Measurements from ENCODE around the gene DNAJB13. TPM values are rescaled to one million over a fixed set of nuclear protein-coding genes. Genes with fewer than 3 reads are reported as not detected.

Gene DNAJB13
- total and polyA plus RNA-seq, 3 experiments from 2014 or later, result 0.31 to 0.44 TPM; not detected in 1

GRCh38 chr11:74005721-74006517 is 55.1 kb downstream of the DNAJB13 start:
- Mint-ChIP-seq H3K4me3 (peak overlapping the region in 6 of 7 donors; percentile 69 to 88 (median 80)), H3K9me3 (no peaks in the 10 kb centered on the region), H3K27ac (peak overlapping the region; percentile 83 to 99 (median 92)), H3K4me1 (peaks cover 73 to 87% (median 81%) of the 10 kb centered on the region in 3 donors), H3K27me3 (peaks cover 0 to 2% of the 10 kb centered on the region in 2 donors), H3K36me3 (peaks cover 0 to 26% (median 16%) of the 10 kb centered on the region in 3 donors)
- no peaks in the 10 kb centered on the region for H3K9me3 ChIP-seq (ENCODE audit: low read length)
- H3K36me3 ChIP-seq (ENCODE audit: insufficient read depth, low read length), result no peaks in the 10 kb centered on the region
- H3K4me1 ChIP-seq (ENCODE audit: insufficient read depth, low read length), result peaks cover 78% of the 10 kb centered on the region
- DNase-seq, result no peak
- H3K27me3 ChIP-seq (ENCODE audit: insufficient read depth, low read length, poor library complexity, severe bottlenecking), result no peaks in the 10 kb centered on the region
- peak overlapping the region; percentile 52 for H3K27ac ChIP-seq (ENCODE audit: low read depth, low read length)
- POLR2A ChIA-PET, result interaction anchor here (0.5 to 3.1 kb wide), 12 partner anchors 9 to 125 kb away, joined by 3 to 23 read pairs (median 6); partner anchors contain the start of gene UCP2
- CTCF ChIA-PET, result interaction anchor here (0.9 to 2.0 kb wide), 12 partner anchors 10 to 48 kb away, joined by 3 to 29 read pairs (median 4); partner anchors contain the start of gene UCP2
- no peak overlapping the region for H3K4me3 ChIP-seq (ENCODE audit: low read length)

GRCh38 chr11:74006743-74007304 is 56.0 kb downstream of the DNAJB13 start:
- POLR2A ChIA-PET, result no interaction called here
- H3K36me3 ChIP-seq (ENCODE audit: insufficient read depth, low read length), result no peaks in the 10 kb centered on the region
- Mint-ChIP-seq H3K27me3 (peaks cover 0 to 2% of the 10 kb centered on the region in 2 donors), H3K27ac (peak overlapping the region; percentile 68 to 98 (median 88)), H3K4me1 (peaks cover 82 to 92% (median 90%) of the 10 kb centered on the region in 3 donors), H3K4me3 (peak overlapping the region in 2 of 7 donors; percentile 13 to 25), H3K9me3 (no peaks in the 10 kb centered on the region), H3K36me3 (peaks cover 0 to 19% (median 12%) of the 10 kb centered on the region in 3 donors)
- H3K27ac ChIP-seq (ENCODE audit: low read depth, low read length), result no peak overlapping the region
- no peak overlapping the region for H3K4me3 ChIP-seq (ENCODE audit: low read length)
- peaks cover 87% of the 10 kb centered on the region for H3K4me1 ChIP-seq (ENCODE audit: insufficient read depth, low read length)
- CTCF ChIA-PET, result no interaction called here
- H3K9me3 ChIP-seq (ENCODE audit: low read length), result no peaks in the 10 kb centered on the region
- no peaks in the 10 kb centered on the region for H3K27me3 ChIP-seq (ENCODE audit: insufficient read depth, low read length, poor library complexity, severe bottlenecking)
- no peak for DNase-seq

- peak overlapping the region; percentile 66 to 89 (median 82) for H3K27ac Mint-ChIP-seq
- peaks cover 0 to 14% (median 8%) of the 10 kb centered on the region in 3 donors for H3K36me3 Mint-ChIP-seq
- CTCF ChIA-PET, result interaction anchor here (1.0 to 1.5 kb wide), 4 partner anchors 23 to 43 kb away, joined by 3 to 4 read pairs (median 4); no protein-coding TSS in a partner anchor
- H3K9me3 Mint-ChIP-seq, result no peaks in the 10 kb centered on the region
- H3K36me3 ChIP-seq (ENCODE audit: insufficient read depth, low read length), result no peaks in the 10 kb centered on the region
- POLR2A ChIA-PET, result interaction anchor here (1.2 kb wide), 1 partner anchor 12 kb away, joined by 3 read pairs; no protein-coding TSS in a partner anchor
- peaks cover 86 to 97% (median 93%) of the 10 kb centered on the region in 3 donors for H3K4me1 Mint-ChIP-seq
- H3K4me3 ChIP-seq (ENCODE audit: low read length), result no peak overlapping the region
- no peaks in the 10 kb centered on the region for H3K27me3 ChIP-seq (ENCODE audit: insufficient read depth, low read length, poor library complexity, severe bottlenecking)
- no peak overlapping the region for H3K27ac ChIP-seq (ENCODE audit: low read depth, low read length)
- no peaks in the 10 kb centered on the region for H3K9me3 ChIP-seq (ENCODE audit: low read length)
- peak overlapping the region in 1 of 7 donors; percentile 44 for H3K4me3 Mint-ChIP-seq
- peaks cover 0 to 2% of the 10 kb centered on the region in 2 donors for H3K27me3 Mint-ChIP-seq
- H3K4me1 ChIP-seq (ENCODE audit: insufficient read depth, low read length), result peaks cover 97% of the 10 kb centered on the region
- no peak for DNase-seq
Measured at GRCh38 chr11:74007691-74008372, 57.0 kb downstream of the DNAJB13 start.

- peak within 1 kb of the TSS; percentile 86 to 96 (median 88) for H3K27ac Mint-ChIP-seq
- peak in 1 of 5 donors; percentile 18 for DNase-seq
- H3K36me3 ChIP-seq (ENCODE audit: insufficient read depth, low read length), result no peaks in the 10 kb centered on the region
- peaks cover 0 to 2% of the 10 kb centered on the region in 2 donors for H3K27me3 Mint-ChIP-seq
- no peak within 1 kb of the TSS for H3K27ac ChIP-seq (ENCODE audit: low read depth, low read length)
- peaks cover 97% of the 10 kb centered on the region for H3K4me1 ChIP-seq (ENCODE audit: insufficient read depth, low read length)
- H3K36me3 Mint-ChIP-seq, result peaks cover 0 to 9% (median 4%) of the 10 kb centered on the region in 3 donors
- peaks cover 84 to 95% (median 91%) of the 10 kb centered on the region in 3 donors for H3K4me1 Mint-ChIP-seq
- H3K9me3 Mint-ChIP-seq, result no peaks in the 10 kb centered on the region
- CTCF ChIA-PET, result interaction anchor here (1.0 to 1.5 kb wide), 4 partner anchors 22 to 44 kb away, joined by 3 to 4 read pairs (median 4); no protein-coding TSS in a partner anchor
- no peaks in the 10 kb centered on the region for H3K27me3 ChIP-seq (ENCODE audit: insufficient read depth, low read length, poor library complexity, severe bottlenecking)
- H3K9me3 ChIP-seq (ENCODE audit: low read length), result no peaks in the 10 kb centered on the region
- no peak within 1 kb of the TSS for H3K4me3 ChIP-seq (ENCODE audit: low read length)
- POLR2A ChIA-PET, result interaction anchor here (1.2 to 1.5 kb wide), 2 partner anchors 13 to 14 kb away, joined by 3 to 4 read pairs; no protein-coding TSS in a partner anchor
- peak within 1 kb of the TSS in 3 of 7 donors; percentile 37 to 65 (median 41) for H3K4me3 Mint-ChIP-seq
Measured at GRCh38 chr11:74008373-74009229, 57.8 kb downstream of the DNAJB13 start, which contains the start of gene UCP3. Gene UCP3, minus strand, starts transcription at chr11:74009085. Its CDS starts 2,043 bp downstream, at chr11:74007042.

- CTCF ChIA-PET, result interaction anchor here (1.5 kb wide), 1 partner anchor 44 kb away, joined by 3 read pairs; no protein-coding TSS in a partner anchor
- Mint-ChIP-seq H3K27ac (peak overlapping the region in 7 of 8 donors; percentile 66 to 88 (median 84)), H3K4me1 (peaks cover 82 to 95% (median 90%) of the 10 kb centered on the region in 3 donors), H3K4me3 (peak overlapping the region in 2 of 7 donors; percentile 37 to 65), H3K27me3 (peaks cover 0 to 2% of the 10 kb centered on the region in 2 donors), H3K36me3 (peaks cover 0 to 4% (median 4%) of the 10 kb centered on the region in 3 donors), H3K9me3 (no peaks in the 10 kb centered on the region)
- Histone ChIP-seq H3K9me3 (ENCODE audit: low read length) (no peaks in the 10 kb centered on the region), H3K27me3 (ENCODE audit: insufficient read depth, low read length, poor library complexity, severe bottlenecking) (no peaks in the 10 kb centered on the region), H3K4me3 (ENCODE audit: low read length) (no peak overlapping the region), H3K36me3 (ENCODE audit: insufficient read depth, low read length) (no peaks in the 10 kb centered on the region), H3K4me1 (ENCODE audit: insufficient read depth, low read length) (peaks cover 97% of the 10 kb centered on the region), H3K27ac (ENCODE audit: low read depth, low read length) (no peak overlapping the region)
- POLR2A ChIA-PET, result interaction anchor here (1.5 kb wide), 1 partner anchor 14 kb away, joined by 4 read pairs; no protein-coding TSS in a partner anchor
- no peak for DNase-seq
Measured at GRCh38 chr11:74009230-74009547, 58.4 kb downstream of the DNAJB13 start.

- no peak overlapping the region for H3K27ac ChIP-seq (ENCODE audit: low read depth, low read length)
- H3K27me3 Mint-ChIP-seq, result peaks cover 0 to 2% of the 10 kb centered on the region in 2 donors
- POLR2A ChIA-PET, result interaction anchor here (0.8 to 2.0 kb wide), 3 partner anchors 15 to 34 kb away, joined by 3 to 6 read pairs (median 4); no protein-coding TSS in a partner anchor
Measured at GRCh38 chr11:74009675-74010305, 59.0 kb downstream of the DNAJB13 start.

More at GRCh38 chr11:74009675-74010305, 59.0 kb downstream of the DNAJB13 start:
- CTCF ChIA-PET, result interaction anchor here (1.3 kb wide), 1 partner anchor 30 kb away, joined by 4 read pairs; no protein-coding TSS in a partner anchor
- Histone ChIP-seq H3K36me3 (ENCODE audit: insufficient read depth, low read length) (no peaks in the 10 kb centered on the region), H3K4me3 (ENCODE audit: low read length) (no peak overlapping the region), H3K9me3 (ENCODE audit: low read length) (no peaks in the 10 kb centered on the region), H3K4me1 (ENCODE audit: insufficient read depth, low read length) (peaks cover 97% of the 10 kb centered on the region), H3K27me3 (ENCODE audit: insufficient read depth, low read length, poor library complexity, severe bottlenecking) (no peaks in the 10 kb centered on the region)
- H3K4me1 Mint-ChIP-seq, result peaks cover 82 to 95% (median 90%) of the 10 kb centered on the region in 3 donors
- peaks cover 0 to 4% (median 4%) of the 10 kb centered on the region in 3 donors for H3K36me3 Mint-ChIP-seq
- no peak for DNase-seq
- peak overlapping the region in 2 of 7 donors; percentile 54 to 81 for H3K4me3 Mint-ChIP-seq
- peak overlapping the region; percentile 59 to 96 (median 88) for H3K27ac Mint-ChIP-seq
- no peaks in the 10 kb centered on the region for H3K9me3 Mint-ChIP-seq

All from CD8-positive, alpha-beta memory T cell (primary cell).